ENCODE results near the gene VMAC. TPM values are rescaled to one million over a fixed set of nuclear protein-coding genes. Genes with fewer than 3 reads are reported as not detected.

The VMAC gene
- total RNA-seq, 2 donors from 2014 or later = 1.9 to 3.3 TPM

DNA sequence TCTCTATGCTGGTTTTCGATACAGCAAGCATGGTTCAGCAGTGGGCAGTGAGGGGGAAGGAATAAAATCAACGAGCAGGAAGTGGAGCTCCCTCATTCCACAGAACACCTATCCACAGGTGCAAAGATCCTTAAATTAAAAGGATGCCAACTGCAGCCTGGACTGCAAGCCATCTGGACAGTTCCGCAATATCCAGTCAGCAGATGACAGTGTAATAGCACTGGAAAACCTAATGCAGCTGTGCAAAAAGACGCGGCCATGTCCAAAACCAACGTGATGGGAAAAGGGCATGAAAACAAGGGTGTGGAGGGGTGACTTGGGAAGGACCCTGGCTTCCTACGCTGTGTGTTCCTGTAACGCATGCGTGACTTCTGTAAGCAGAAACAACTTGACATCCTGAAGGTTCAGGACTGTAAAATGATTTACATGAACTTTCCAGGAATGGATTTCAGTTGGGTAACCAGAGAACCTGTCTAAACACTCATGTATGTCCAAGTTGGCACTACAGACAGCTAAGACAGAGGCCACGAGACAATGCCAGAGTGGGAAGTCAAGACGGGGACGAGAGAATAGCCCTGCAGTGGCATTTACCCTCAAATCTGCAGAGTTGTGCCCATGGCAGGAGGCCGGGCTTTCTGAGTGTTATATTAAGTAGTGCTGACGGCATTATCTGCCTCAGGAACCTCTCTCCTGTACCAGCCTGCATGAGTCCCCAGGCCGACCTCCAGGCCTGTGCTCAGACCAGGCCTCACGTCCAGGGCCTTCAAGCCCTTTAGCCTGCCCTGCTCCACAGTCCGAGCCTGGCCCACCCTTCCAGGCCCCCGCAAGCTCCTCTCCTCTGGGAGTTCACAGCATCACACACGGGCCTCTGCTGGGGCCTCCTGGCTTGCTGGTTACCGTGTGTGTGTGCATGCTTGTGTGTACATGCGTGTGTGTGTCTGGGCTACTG, 35.9 kb downstream of the VMAC start:
- intact Hi-C loops (cut with DNase I) = no loop called here
- ATAC-seq (no peak), DNase-seq (no peak)

DNA sequence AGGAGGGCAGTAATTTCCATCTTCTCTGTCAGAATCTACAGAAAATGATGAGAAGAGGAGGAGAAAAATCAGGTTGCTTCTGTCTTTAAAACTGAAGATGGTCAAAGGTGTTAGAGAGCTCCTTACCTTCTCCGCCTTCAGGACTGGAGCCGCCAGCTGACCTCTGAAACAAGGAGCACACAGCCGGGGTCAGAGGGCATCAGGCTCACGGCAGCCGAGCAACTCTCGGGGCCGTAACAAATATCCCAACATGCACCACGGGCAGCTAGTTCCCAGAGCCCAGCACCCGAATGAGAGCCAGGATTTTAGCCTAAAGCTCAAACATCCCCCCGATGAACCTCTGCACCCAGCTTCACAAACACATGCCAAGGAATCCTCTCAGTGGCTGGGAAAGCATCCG, 37.0 kb downstream of the VMAC start:
- no peak for DNase-seq
- intact Hi-C loops (cut with DNase I) = no loop called here
- no peak for ATAC-seq

DNA sequence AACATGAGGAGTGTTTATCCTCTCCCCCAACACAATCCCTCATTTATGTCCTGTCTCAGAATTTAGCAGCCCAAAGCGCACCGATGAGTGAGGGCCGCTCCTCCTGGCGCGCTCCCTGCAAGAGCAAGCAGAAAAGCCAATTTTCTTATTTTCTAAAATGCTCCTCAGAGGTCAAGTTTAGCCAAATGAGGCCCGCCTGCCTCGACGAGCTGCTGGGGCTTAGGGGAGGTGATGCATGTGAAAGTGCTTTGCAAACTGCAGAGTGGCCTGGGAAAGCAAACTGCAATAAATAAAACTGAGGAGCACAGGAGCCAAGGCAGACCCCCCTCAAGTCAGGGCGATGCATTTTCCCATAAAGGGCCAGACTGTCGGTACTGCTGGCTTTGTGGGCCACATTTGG, 38.4 kb downstream of the VMAC start:
- intact Hi-C loops (cut with DNase I) = no loop called here
- ATAC-seq = no peak
- DNase-seq = no peak

DNA sequence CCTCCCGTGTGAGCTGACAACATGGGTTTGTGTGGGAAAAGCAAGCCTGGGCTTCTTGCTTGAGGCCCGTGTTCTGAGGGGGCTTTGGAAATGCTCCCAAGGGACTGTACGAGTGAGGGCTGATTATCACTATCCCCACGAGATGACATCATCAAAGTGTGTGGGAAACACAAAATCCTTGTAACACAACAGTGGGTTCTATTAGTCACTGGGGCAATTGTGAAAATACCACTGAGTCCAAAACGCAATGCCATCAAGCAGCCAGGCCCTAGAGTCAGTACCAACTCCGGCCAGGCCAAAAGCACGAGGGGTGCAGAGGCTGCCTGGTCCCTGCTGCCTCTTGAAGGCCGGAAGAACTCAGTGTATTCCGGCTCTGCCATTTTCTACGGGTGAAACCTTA, 39.0 kb downstream of the VMAC start:
- DNase-seq (no peak), ATAC-seq (no peak)
- intact Hi-C loops (cut with DNase I) = no loop called here

DNA sequence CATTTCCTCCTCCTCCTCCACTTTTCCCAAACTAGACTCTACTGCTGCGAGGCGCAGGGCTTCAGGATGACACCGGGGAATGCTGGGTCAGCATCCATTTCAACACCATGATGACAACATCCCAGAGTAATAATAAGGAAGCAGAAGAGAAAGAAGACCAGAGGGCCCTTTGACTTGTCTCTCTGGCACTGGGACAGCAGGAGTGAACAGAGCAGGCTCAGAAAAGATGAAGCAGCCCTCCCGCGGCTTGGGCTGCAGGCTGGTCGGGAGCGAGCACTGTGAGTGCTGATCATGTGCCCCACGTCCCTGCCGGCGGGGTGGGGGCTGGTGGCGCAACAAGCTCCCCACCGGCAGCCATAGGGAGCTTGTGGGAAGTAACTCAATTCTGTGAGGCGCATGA, 42.8 kb downstream of the VMAC start:
- intact Hi-C loops (cut with DNase I) = no loop called here
- ATAC-seq (peak; percentile 60 to 71), DNase-seq (peak; percentile 75)

DNA sequence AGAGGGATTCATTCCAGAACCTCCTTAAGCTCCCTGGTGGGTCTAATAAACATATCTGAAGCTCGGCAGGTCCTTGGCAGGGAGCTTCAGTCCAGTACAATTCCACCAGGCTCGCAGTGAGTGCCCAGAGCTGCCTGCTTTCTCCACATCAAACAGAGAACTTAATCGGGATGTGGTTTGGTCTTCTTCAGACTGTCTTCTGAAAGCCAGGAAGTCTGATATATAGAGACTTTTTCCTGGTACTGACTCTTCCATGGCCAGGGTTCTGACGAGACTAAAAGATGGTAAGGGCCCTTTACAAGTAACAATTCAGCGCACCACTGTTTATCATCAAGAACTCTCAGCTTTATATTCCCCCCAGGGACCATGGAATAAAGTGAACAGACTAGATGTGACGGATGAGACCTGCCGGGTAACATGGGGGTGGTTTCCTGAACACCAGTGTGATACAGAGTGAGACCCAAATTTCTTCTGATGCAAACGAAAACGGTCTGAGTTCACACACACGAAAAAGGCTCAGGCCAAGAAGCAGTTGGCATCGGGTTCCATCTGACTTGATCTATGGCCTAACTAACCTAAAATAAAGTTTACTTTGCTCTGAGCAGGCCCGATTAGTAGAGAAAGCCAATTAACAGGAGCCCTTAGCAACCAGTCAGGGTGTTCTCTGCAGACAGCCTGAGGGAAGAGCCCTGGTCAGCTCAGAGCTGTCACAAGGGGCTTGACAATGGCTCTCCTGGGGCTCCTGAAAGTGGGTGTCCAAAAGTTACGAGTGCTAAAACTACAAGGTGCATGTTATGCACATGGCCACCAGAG, 44.3 kb downstream of the VMAC start:
- DNase-seq (no peak), ATAC-seq (no peak)
- intact Hi-C loops (cut with DNase I) = no loop called here

DNA sequence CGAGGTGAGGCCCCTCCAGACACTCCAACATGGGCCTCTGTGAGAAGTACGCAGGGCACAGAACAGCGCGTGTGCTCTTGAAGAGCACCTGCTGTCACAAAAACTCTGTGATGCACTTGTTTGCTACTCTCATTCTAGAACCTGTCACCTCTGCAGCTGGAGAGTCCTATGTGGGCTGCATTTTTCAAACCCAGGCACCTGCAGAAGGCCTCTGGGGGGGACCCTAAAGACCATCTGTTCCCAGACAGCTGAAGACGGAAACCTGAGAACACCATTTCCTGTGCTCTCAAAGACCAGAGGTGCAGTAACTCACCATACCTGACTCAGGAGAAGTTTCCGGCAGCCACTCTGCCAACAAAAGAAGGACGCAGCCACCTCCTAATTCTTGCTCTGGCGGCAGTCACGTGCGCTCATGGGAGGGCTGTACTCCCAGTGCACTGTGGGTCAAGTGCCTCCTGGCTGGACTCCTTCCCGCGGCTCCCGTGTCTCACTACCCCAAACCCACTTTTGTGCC, 45.2 kb downstream of the VMAC start:
- intact Hi-C loops (cut with DNase I) = loop anchor here in 1 of 2 donors (5.0 kb wide), 1 partner anchor 38 kb away; the partner anchor contains the start of gene CAPS
- peak; percentile 38 for DNase-seq
- peak in 1 of 2 donors; percentile 8 for ATAC-seq

DNA sequence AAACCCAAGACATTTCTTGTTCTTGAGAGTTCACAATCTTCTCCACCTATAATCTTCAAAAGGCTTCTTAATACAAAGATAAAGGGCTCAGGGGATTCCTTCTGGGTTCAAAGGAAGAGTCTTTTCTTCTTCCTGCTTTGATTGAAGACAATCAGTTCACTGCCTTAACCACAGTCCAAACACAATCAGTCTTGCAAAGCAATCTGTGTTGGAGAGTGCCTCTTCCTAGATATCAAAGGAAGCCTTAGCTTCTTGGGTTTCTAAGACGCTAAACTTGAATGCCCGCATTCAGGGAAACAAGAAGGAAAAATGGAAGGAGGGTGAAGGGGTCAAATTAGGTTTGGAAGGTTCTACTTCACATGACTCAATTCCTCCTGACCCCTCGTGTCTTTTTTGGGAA, 46.1 kb downstream of the VMAC start:
- intact Hi-C loops (cut with DNase I) = loop anchor here in 1 of 2 donors (5.0 kb wide), 1 partner anchor 38 kb away; the partner anchor contains the start of gene CAPS
- DNase-seq (no peak), ATAC-seq (no peak)

DNA sequence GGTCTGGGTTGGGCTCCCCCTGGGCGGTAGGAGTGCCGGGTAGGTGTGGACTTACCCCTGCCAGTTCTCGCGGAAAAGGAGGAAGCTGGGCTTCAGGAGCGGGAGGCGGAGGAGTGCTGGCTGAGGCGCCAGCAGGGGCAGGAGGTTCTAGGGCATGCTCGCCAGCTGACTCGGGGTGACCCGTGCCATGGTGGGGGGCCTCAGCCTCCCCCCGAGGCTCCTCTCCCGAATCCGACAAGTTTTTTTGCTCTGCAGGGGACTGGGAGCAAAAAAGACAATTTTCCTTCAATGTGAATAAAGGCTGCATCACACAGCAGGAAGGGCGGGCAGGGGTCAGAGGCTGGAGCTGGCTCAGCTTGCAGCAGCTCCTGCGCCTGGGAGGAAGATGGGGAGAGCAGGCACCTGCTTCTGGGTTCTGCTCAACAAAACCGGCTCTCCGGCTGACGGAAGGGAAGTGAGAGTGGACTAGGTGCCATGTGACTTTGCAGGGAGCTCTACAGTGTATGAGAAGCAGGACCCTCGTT, 46.7 kb downstream of the VMAC start:
- ATAC-seq (peak in 1 of 2 donors; percentile 25), DNase-seq (peak; percentile 36)
- intact Hi-C loops (cut with DNase I) = loop anchor here in 1 of 2 donors (5.0 kb wide), 1 partner anchor 39 kb away; the partner anchor contains the start of gene CAPS

DNA sequence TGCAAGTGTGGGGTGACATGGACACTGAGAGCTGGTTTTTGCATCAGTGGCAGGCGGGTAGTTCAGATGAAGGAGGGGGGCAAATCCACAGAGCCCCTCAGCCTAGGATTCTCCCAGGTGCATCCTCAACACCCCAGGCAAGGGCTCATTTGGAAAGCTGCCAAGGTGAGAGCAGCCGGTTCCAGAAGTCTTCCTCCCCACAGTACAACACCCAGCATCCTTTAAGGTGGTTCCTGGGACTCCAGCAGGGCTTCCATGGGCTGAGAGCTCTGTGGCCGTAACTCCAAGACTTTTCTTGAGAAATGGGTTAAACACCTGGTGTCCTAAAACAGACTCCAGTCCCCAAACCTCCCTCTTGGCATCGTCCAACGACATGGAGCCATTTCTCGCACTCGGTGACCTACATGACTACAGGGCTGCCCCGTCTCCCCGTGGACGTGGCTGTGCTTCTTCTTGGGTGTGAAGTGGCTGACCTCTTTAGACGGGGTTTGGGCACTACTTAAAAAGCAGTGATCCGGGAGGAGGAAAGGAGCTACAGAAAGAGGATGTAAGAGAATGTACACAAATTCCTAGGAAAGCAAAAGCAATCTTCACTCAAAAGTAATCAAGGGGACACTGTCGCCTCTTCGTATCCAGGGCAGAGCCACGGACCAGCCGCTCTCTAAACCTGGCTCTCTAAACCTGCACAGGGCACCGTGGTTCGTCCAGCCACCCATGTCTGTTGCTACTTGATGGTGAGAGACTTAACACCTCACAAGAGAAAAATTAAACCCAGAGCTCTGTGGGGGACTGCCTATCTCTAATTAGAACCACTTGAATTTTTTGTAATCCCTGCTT, 47.7 kb downstream of the VMAC start:
- DNase-seq (no peak), ATAC-seq (no peak)
- intact Hi-C loops (cut with DNase I) = loop anchor here in 1 of 2 donors (5.0 kb wide), 1 partner anchor 40 kb away; the partner anchor contains the start of gene CAPS

DNA sequence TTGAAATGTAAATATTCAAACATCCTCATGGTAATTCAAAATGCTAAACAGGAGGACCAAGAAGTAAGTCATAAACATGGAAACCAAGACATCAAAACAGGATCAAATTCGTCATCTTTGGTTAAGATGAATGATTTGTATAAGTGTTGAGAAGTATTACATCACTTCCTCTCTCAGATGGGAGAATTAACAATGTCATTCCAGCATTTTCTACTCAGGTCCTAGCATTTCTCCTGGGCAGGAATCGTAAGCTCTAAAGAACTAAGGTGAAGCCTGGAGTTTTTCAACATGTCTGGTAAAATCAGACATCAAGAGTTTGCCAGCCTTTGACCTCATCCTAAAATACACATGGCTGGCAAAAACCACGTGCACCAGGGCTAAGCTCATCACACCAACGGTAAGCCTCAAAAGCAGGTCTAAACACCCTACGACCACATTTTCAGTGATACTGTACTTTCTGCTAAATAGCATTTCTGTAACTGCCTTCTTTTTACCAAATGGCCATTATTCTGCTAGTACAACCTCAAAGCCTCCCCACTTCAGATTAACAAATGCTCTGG, 48.4 kb downstream of the VMAC start:
- intact Hi-C loops (cut with DNase I) = loop anchor here in 1 of 2 donors (5.0 kb wide), 1 partner anchor 41 kb away; the partner anchor contains the start of gene CAPS
- DNase-seq (no peak), ATAC-seq (no peak)

DNA sequence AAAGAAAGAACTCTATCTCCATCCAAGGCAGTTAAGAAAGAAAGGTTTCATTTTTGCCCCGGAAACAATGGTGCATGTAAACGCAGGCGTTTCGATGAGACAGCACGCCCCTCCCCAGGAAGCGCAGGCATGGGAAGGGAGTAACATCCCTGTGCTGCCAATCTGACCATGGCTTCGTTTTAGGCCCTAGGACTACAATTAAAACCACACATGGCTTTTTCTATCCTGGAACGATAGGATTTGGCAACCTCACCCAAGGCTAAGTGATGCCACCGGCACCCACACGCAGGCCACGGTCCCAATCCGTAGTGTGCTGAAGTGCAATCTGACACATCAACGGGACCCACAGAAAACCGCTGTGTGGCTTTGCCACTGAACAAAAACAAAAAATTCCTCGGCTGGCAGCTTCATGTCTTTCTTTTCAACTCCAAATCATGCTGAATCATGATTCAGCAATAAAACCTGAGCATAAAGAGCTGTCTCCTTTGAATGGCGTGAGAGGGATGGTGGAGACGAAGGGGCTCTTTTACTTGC, 49.1 kb downstream of the VMAC start:
- ATAC-seq = peak; percentile 3 to 14
- DNase-seq = no peak
- intact Hi-C loops (cut with DNase I) = loop anchor here in 1 of 2 donors (5.0 kb wide), 1 partner anchor 41 kb away; the partner anchor contains the start of gene CAPS

DNA sequence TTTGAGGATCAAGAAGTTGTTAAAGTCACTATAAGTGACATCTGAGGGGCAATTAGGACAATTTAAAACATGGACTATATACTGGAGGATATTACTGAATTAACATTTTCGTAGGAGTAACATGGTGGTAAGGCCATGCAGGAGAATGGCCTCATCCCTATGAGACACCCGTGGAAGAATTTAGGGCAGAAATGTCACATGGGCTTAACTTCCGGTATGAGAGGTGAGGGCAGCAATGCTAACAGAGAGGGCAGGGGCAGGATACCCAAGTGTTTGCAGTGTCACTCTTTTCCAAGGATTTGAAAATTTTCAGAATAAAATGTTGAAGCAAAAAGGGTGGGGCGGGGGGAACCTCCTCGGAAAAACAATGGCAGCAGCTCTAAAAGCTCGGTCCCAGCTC, 49.6 kb downstream of the VMAC start:
- ATAC-seq (no peak), DNase-seq (no peak)
- intact Hi-C loops (cut with DNase I) = loop anchor here in 1 of 2 donors (5.0 kb wide), 1 partner anchor 42 kb away; the partner anchor contains the start of gene CAPS

DNA sequence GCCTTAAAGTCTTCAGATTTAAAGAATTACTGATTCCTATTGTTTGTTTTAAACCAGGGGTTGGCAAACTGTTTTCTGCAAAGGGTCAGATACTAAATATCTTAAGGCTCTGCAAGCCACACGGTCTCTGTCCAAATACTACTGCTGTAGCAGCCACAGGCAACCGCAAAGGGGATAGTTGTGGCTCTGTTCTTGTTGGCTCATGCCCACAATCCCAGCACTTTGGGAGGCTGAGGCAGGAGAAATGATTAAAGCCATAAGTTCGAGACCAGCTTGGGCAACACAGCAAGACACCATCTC, 50.9 kb downstream of the VMAC start:
- no peak for ATAC-seq
- intact Hi-C loops (cut with DNase I) = no loop called here
- DNase-seq = no peak

DNA sequence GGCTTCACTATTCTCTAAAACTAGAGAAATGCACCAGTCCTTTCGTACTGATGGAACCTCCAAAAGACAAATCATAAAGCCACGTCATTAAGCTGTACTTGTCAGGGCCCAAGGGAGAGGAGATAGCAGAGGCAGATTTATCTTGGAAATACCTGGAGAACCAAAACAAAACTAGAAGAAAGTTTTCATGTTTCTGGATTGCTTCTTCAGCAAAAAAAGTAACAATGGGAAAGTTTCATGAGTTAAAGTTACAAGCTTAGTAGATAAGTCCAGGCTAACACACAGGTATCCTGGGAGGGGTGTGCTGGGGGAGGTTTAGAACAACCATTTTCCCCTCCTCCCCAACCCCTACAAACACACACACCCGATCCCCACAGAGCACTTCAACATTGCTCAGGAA, 51.7 kb downstream of the VMAC start:
- DNase-seq = no peak
- no peak for ATAC-seq
- intact Hi-C loops (cut with DNase I) = no loop called here

DNA sequence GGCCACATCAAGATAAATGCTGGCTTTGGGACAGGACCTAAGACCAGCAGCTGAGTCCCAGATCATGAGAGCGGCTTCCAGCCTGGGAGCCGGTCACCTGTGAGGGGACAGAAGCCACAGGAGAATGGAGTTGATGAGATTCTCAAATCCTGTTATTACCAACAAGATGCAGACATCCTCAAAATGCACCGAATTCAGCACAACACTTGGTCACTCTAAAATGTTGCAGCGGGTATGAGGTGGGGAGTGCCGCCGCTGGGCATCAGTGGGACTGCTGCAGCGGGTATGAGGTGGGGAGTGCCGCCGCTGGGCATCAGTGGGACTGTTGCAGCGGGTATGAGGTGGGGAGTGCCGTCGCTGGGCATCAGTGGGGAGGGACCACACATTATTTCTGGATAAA, 52.1 kb downstream of the VMAC start:
- no peak for ATAC-seq
- intact Hi-C loops (cut with DNase I) = no loop called here
- no peak for DNase-seq

DNA sequence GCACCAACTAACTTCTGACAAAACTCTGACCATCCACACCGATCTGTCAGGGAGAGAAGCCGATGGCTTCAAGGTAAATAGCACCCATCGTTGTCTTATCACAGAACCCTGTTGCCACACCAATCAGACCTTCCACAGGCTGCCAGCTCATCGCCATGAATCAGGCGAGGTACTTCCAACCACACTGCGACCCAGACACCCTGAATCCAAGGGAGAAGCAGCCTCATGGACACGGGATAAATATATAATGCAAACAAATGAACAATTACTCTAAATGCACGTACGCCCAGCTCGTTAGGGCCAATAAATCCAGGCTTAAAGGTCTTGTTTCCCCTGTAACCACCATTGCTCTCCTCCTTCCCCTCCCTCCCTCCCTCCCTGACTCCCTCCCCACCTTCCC, 52.5 kb downstream of the VMAC start:
- no peak for ATAC-seq
- DNase-seq = no peak
- intact Hi-C loops (cut with DNase I) = no loop called here

All from left cardiac atrium (tissue), 4 donors.